Measurements from ENCODE around the gene INPP5F. TPM values are rescaled to one million over a fixed set of nuclear protein-coding genes. Genes with fewer than 3 reads are reported as not detected.
A peak's percentile ranks its signal among the peaks of the same experiment; 100 is the strongest.

Gene INPP5F
- total and polyA plus RNA-seq, 4 donors, result 6.9 to 23.9 (median 18.3) TPM

GRCh38 chr10:119821182-119821581 is 95.3 kb downstream of the INPP5F start:
- Histone ChIP-seq H3K27me3 (ENCODE audit: control insufficient read depth in 1 of 2, insufficient read depth in 2 of 2, low read length in 1 of 2) (no peaks in the 10 kb centered on the region), H3K4me3 (ENCODE audit: low read length in 2 of 2) (no peak overlapping the region), H3K9me3 (ENCODE audit: control insufficient read depth, low read length) (no peaks in the 10 kb centered on the region), H3K36me3 (ENCODE audit: control insufficient read depth in 1 of 2, insufficient read depth in 2 of 2, low read length in 1 of 2) (no peaks in the 10 kb centered on the region), H3K27ac (ENCODE audit: low read depth in 1 of 2, low read length in 2 of 2) (no peak overlapping the region), H3K4me1 (ENCODE audit: control insufficient read depth in 1 of 2, insufficient read depth in 2 of 2, low read length in 2 of 2) (no peaks in the 10 kb centered on the region)
- no peak for ATAC-seq (ENCODE audit: low FRiP score)
- WGBS, 2 donors, result 65 to 73% methylated on average over 4 of the region's 4 CpGs
- intact Hi-C loops (cut with DNase I), result no loop called here
- DNase-seq, result no peak

- no peaks in the 10 kb centered on the region for H3K27me3 ChIP-seq (ENCODE audit: control insufficient read depth in 1 of 2, insufficient read depth in 2 of 2, low read length in 1 of 2)
- H3K9me3 ChIP-seq (ENCODE audit: control insufficient read depth, low read length), result no peaks in the 10 kb centered on the region
- intact Hi-C loops (cut with DNase I), result no loop called here
- H3K36me3 ChIP-seq (ENCODE audit: control insufficient read depth in 1 of 2, insufficient read depth in 2 of 2, low read length in 1 of 2), result peaks cover 0 to 4% of the 10 kb centered on the region in 2 donors
- no peak overlapping the region for H3K27ac ChIP-seq (ENCODE audit: low read depth in 1 of 2, low read length in 2 of 2)
- 83 to 84% methylated on average over 3 of the region's 3 CpGs for WGBS, 2 donors
- H3K4me1 ChIP-seq (ENCODE audit: control insufficient read depth in 1 of 2, insufficient read depth in 2 of 2, low read length in 2 of 2), result no peaks in the 10 kb centered on the region
- H3K4me3 ChIP-seq (ENCODE audit: low read length in 2 of 2), result no peak overlapping the region
- DNase-seq (no peak), ATAC-seq (ENCODE audit: low FRiP score) (no peak)
These were observed 98.4 kb downstream of the INPP5F start for GRCh38 chr10:119824299-119824698.

GRCh38 chr10:119826771-119827170 is 100.9 kb downstream of the INPP5F start:
- Histone ChIP-seq H3K9me3 (ENCODE audit: control insufficient read depth, low read length) (no peaks in the 10 kb centered on the region), H3K27me3 (ENCODE audit: control insufficient read depth in 1 of 2, insufficient read depth in 2 of 2, low read length in 1 of 2) (no peaks in the 10 kb centered on the region), H3K27ac (ENCODE audit: low read depth in 1 of 2, low read length in 2 of 2) (peak overlapping the region in 1 of 2 donors; percentile 19), H3K4me3 (ENCODE audit: low read length in 2 of 2) (no peak overlapping the region), H3K4me1 (ENCODE audit: control insufficient read depth in 1 of 2, insufficient read depth in 2 of 2, low read length in 2 of 2) (no peaks in the 10 kb centered on the region), H3K36me3 (ENCODE audit: control insufficient read depth in 1 of 2, insufficient read depth in 2 of 2, low read length in 1 of 2) (peaks cover 3 to 4% of the 10 kb centered on the region in 2 donors)
- DNase-seq (no peak), ATAC-seq (ENCODE audit: low FRiP score) (no peak)
- WGBS, 2 donors, result 77 to 79% methylated on average over 6 of the region's 6 CpGs
- intact Hi-C loops (cut with DNase I), result no loop called here

GRCh38 chr10:119827430-119827829 is 101.6 kb downstream of the INPP5F start:
- Histone ChIP-seq H3K27ac (ENCODE audit: low read depth in 1 of 2, low read length in 2 of 2) (no peak overlapping the region), H3K9me3 (ENCODE audit: control insufficient read depth, low read length) (no peaks in the 10 kb centered on the region), H3K4me3 (ENCODE audit: low read length in 2 of 2) (no peak overlapping the region), H3K27me3 (ENCODE audit: control insufficient read depth in 1 of 2, insufficient read depth in 2 of 2, low read length in 1 of 2) (no peaks in the 10 kb centered on the region), H3K4me1 (ENCODE audit: control insufficient read depth in 1 of 2, insufficient read depth in 2 of 2, low read length in 2 of 2) (no peaks in the 10 kb centered on the region), H3K36me3 (ENCODE audit: control insufficient read depth in 1 of 2, insufficient read depth in 2 of 2, low read length in 1 of 2) (peaks cover 3 to 4% of the 10 kb centered on the region in 2 donors)
- DNase-seq (no peak), ATAC-seq (ENCODE audit: low FRiP score) (no peak)
- intact Hi-C loops (cut with DNase I), result no loop called here
- 69 to 79% methylated on average over 4 of the region's 4 CpGs for WGBS, 2 donors

GRCh38 chr10:119829429-119829828 is 103.6 kb downstream of the INPP5F start:
- H3K27me3 ChIP-seq (ENCODE audit: control insufficient read depth in 1 of 2, insufficient read depth in 2 of 2, low read length in 1 of 2), result no peaks in the 10 kb centered on the region
- no peaks in the 10 kb centered on the region for H3K4me1 ChIP-seq (ENCODE audit: control insufficient read depth in 1 of 2, insufficient read depth in 2 of 2, low read length in 2 of 2)
- WGBS, 2 donors, result 80 to 82% methylated on average over 7 of the region's 7 CpGs
- ATAC-seq (ENCODE audit: low FRiP score), result no peak
- no peak overlapping the region for H3K4me3 ChIP-seq (ENCODE audit: low read length in 2 of 2)
- H3K27ac ChIP-seq (ENCODE audit: low read depth in 1 of 2, low read length in 2 of 2), result no peak overlapping the region
- no peaks in the 10 kb centered on the region for H3K9me3 ChIP-seq (ENCODE audit: control insufficient read depth, low read length)
- intact Hi-C loops (cut with DNase I), result no loop called here
- DNase-seq, result no peak
- H3K36me3 ChIP-seq (ENCODE audit: control insufficient read depth in 1 of 2, insufficient read depth in 2 of 2, low read length in 1 of 2), result peaks cover 3 to 6% of the 10 kb centered on the region in 2 donors

- intact Hi-C loops (cut with DNase I), result no loop called here
- DNase-seq (no peak), ATAC-seq (ENCODE audit: low FRiP score) (no peak)
- WGBS, 2 donors, result 86 to 95% methylated on average over 4 of the region's 4 CpGs
- Histone ChIP-seq H3K4me1 (ENCODE audit: control insufficient read depth in 1 of 2, insufficient read depth in 2 of 2, low read length in 2 of 2) (no peaks in the 10 kb centered on the region), H3K27me3 (ENCODE audit: control insufficient read depth in 1 of 2, insufficient read depth in 2 of 2, low read length in 1 of 2) (no peaks in the 10 kb centered on the region), H3K36me3 (ENCODE audit: control insufficient read depth in 1 of 2, insufficient read depth in 2 of 2, low read length in 1 of 2) (peaks cover 3 to 11% of the 10 kb centered on the region in 2 donors), H3K27ac (ENCODE audit: low read depth in 1 of 2, low read length in 2 of 2) (no peak overlapping the region), H3K9me3 (ENCODE audit: control insufficient read depth, low read length) (no peaks in the 10 kb centered on the region), H3K4me3 (ENCODE audit: low read length in 2 of 2) (no peak overlapping the region)
These were observed 105.0 kb downstream of the INPP5F start for GRCh38 chr10:119830851-119831250.

GRCh38 chr10:119831656-119832055 is 105.8 kb downstream of the INPP5F start:
- H3K27me3 ChIP-seq (ENCODE audit: control insufficient read depth in 1 of 2, insufficient read depth in 2 of 2, low read length in 1 of 2), result no peaks in the 10 kb centered on the region
- H3K36me3 ChIP-seq (ENCODE audit: control insufficient read depth in 1 of 2, insufficient read depth in 2 of 2, low read length in 1 of 2), result peaks cover 3 to 12% of the 10 kb centered on the region in 2 donors
- ATAC-seq (ENCODE audit: low FRiP score) (no peak), DNase-seq (no peak)
- intact Hi-C loops (cut with DNase I), result no loop called here
- H3K27ac ChIP-seq (ENCODE audit: low read depth in 1 of 2, low read length in 2 of 2), result no peak overlapping the region
- H3K9me3 ChIP-seq (ENCODE audit: control insufficient read depth, low read length), result no peaks in the 10 kb centered on the region
- 85 to 87% methylated on average over 11 of the region's 11 CpGs for WGBS, 2 donors
- H3K4me1 ChIP-seq (ENCODE audit: control insufficient read depth in 1 of 2, insufficient read depth in 2 of 2, low read length in 2 of 2), result no peaks in the 10 kb centered on the region
- H3K4me3 ChIP-seq (ENCODE audit: low read length in 2 of 2), result no peak overlapping the region

GRCh38 chr10:119832951-119833350 is 107.1 kb downstream of the INPP5F start:
- intact Hi-C loops (cut with DNase I), result no loop called here
- peaks cover 5 to 18% of the 10 kb centered on the region in 2 donors for H3K36me3 ChIP-seq (ENCODE audit: control insufficient read depth in 1 of 2, insufficient read depth in 2 of 2, low read length in 1 of 2)
- no peak overlapping the region for H3K27ac ChIP-seq (ENCODE audit: low read depth in 1 of 2, low read length in 2 of 2)

GRCh38 chr10:119834188-119834587 is 108.3 kb downstream of the INPP5F start:
- ATAC-seq (ENCODE audit: low FRiP score) (no peak), DNase-seq (no peak)
- H3K27me3 ChIP-seq (ENCODE audit: control insufficient read depth in 1 of 2, insufficient read depth in 2 of 2, low read length in 1 of 2), result no peaks in the 10 kb centered on the region
- WGBS, 2 donors, result 90 to 92% methylated on average over 4 of the region's 4 CpGs
- no peaks in the 10 kb centered on the region for H3K4me1 ChIP-seq (ENCODE audit: control insufficient read depth in 1 of 2, insufficient read depth in 2 of 2, low read length in 2 of 2)
- H3K4me3 ChIP-seq (ENCODE audit: low read length in 2 of 2), result no peak overlapping the region
- no peaks in the 10 kb centered on the region for H3K9me3 ChIP-seq (ENCODE audit: control insufficient read depth, low read length)
- no peak overlapping the region for H3K27ac ChIP-seq (ENCODE audit: low read depth in 1 of 2, low read length in 2 of 2)
- peaks cover 5 to 15% of the 10 kb centered on the region in 2 donors for H3K36me3 ChIP-seq (ENCODE audit: control insufficient read depth in 1 of 2, insufficient read depth in 2 of 2, low read length in 1 of 2)
- intact Hi-C loops (cut with DNase I), result no loop called here

More at GRCh38 chr10:119832951-119833350, 107.1 kb downstream of the INPP5F start:
- no peak for ATAC-seq (ENCODE audit: low FRiP score)
- Histone ChIP-seq H3K4me3 (ENCODE audit: low read length in 2 of 2) (no peak overlapping the region), H3K27me3 (ENCODE audit: control insufficient read depth in 1 of 2, insufficient read depth in 2 of 2, low read length in 1 of 2) (no peaks in the 10 kb centered on the region), H3K9me3 (ENCODE audit: control insufficient read depth, low read length) (no peaks in the 10 kb centered on the region), H3K4me1 (ENCODE audit: control insufficient read depth in 1 of 2, insufficient read depth in 2 of 2, low read length in 2 of 2) (no peaks in the 10 kb centered on the region)
- DNase-seq, result no peak
- WGBS, 2 donors, result 93% methylated on average over 2 of the region's 2 CpGs
